Measurements from ENCODE around the gene ASTN2. TPM values are rescaled to one million over a fixed set of nuclear protein-coding genes. Genes with fewer than 3 reads are reported as not detected.

The ASTN2 gene
- polyA plus RNA-seq, 2 of the 4 experiments (the other 2 are of a cell fraction), result 5.8 to 11.6 TPM

- Histone ChIP-seq H3K4me2 (no peak overlapping the region), H3K4me1 (no peaks in the 10 kb centered on the region), H3K9me3 (peaks cover 19% of the 10 kb centered on the region), H3K27ac (no peak overlapping the region), H3K4me3 (no peak overlapping the region)
- DNase-seq (ENCODE audit: low read depth in 1 of 2, low spot score in 1 of 2) (no peak), ATAC-seq (no peak), FAIRE-seq (no peak)
- 94% methylated on average over 1 of the region's 1 CpG for WGBS (ENCODE audit: missing lambda C conversion rate)
- CTCF ChIA-PET, result no interaction called here
- TF ChIP-seq POLR2AphosphoS2 (conservative IDR thresholded peaks at IDR 0.05; ENCODE audit: low read length) (no peak), RARB (CRISPR knock-in tag; IDR thresholded peaks at IDR 0.05) (no peak), CHD4 (IDR thresholded peaks at IDR 0.05; ENCODE audit: borderline replicate concordance) (no peak), CHD2 (IDR thresholded peaks at IDR 0.05; ENCODE audit: low read length, partially characterized antibody) (no peak), RFX5 (IDR thresholded peaks at IDR 0.05) (no peak), JUNB (IDR thresholded peaks at IDR 0.05) (no peak), CBX2 (IDR thresholded peaks at IDR 0.05; ENCODE audit: borderline replicate concordance, low read depth) (no peak), HEYL (CRISPR knock-in tag; IDR thresholded peaks at IDR 0.05) (no peak), MAFK (IDR thresholded peaks at IDR 0.05; ENCODE audit: partially characterized antibody) (no peak), HDAC2 (IDR thresholded peaks at IDR 0.05) (no peak)
- POLR2A ChIA-PET, result no interaction called here
Measured at GRCh38 chr9:116585896-116586295, 829.0 kb downstream of the ASTN2 start.

- Histone ChIP-seq H3K4me3 (no peak overlapping the region), H3K9me3 (peaks cover 19% of the 10 kb centered on the region), H3K27ac (no peak overlapping the region), H3K4me2 (no peak overlapping the region), H3K4me1 (no peaks in the 10 kb centered on the region)
- no peak for FAIRE-seq
- ATAC-seq, result no peak
- no peak for DNase-seq (ENCODE audit: low read depth in 1 of 2, low spot score in 1 of 2)
- no peak for TF ChIP-seq ESRRA (IDR thresholded peaks at IDR 0.05; ENCODE audit: borderline replicate concordance, low read length)
- TF ChIP-seq MAFK (IDR thresholded peaks at IDR 0.05; ENCODE audit: partially characterized antibody), result no peak
- ChIA-PET CTCF (no interaction called here), POLR2A (no interaction called here)
Measured at GRCh38 chr9:116585204-116585603, 829.7 kb downstream of the ASTN2 start.

- no peak overlapping the region for H3K27ac ChIP-seq
- ChIA-PET POLR2A (no interaction called here), CTCF (interaction anchor here (1.3 kb wide), 1 partner anchor 9 kb away, joined by 11 read pairs; no protein-coding TSS in a partner anchor)
- DNase-seq (ENCODE audit: low read depth in 1 of 2, low spot score in 1 of 2) (no peak), ATAC-seq (no peak), FAIRE-seq (no peak)
- H3K9me3 ChIP-seq, result no peaks in the 10 kb centered on the region
- no peak overlapping the region for H3K4me3 ChIP-seq
- H3K4me1 ChIP-seq, result no peaks in the 10 kb centered on the region
- no peak for TF ChIP-seq NFE2L2 (conservative IDR thresholded peaks at IDR 0.05; ENCODE audit: low read length)
- H3K4me2 ChIP-seq, result no peak overlapping the region
- WGBS (ENCODE audit: missing lambda C conversion rate), result 92% methylated on average over 1 of the region's 1 CpG
Measured at GRCh38 chr9:116580853-116581252, 834.0 kb downstream of the ASTN2 start.

GRCh38 chr9:116576386-116576785, 838.5 kb downstream of the ASTN2 start:
- TF ChIP-seq BCL3 (IDR thresholded peaks at IDR 0.05) (no peak), KDM1A (IDR thresholded peaks at IDR 0.05; ENCODE audit: low read depth) (no peak), ESRRA (IDR thresholded peaks at IDR 0.05; ENCODE audit: borderline replicate concordance, low read length) (no peak), NR3C1 (IDR thresholded peaks at IDR 0.05) (no peak), PHF8 (IDR thresholded peaks at IDR 0.05; ENCODE audit: borderline replicate concordance, low read depth) (no peak), CEBPB (IDR thresholded peaks at IDR 0.05) (no peak), NPAS2 (CRISPR knock-in tag; IDR thresholded peaks at IDR 0.05; ENCODE audit: borderline replicate concordance) (no peak)
- POLR2A ChIA-PET, result no interaction called here
- WGBS (ENCODE audit: missing lambda C conversion rate), result 80% methylated on average over 4 of the region's 4 CpGs
- CTCF ChIA-PET, result interaction anchor here (0.6 to 2.1 kb wide), 8 partner anchors 11 to 1050 kb away, joined by 3 to 7 read pairs (median 4); no protein-coding TSS in a partner anchor
- DNase-seq (ENCODE audit: low read depth in 1 of 2, low spot score in 1 of 2) (no peak), FAIRE-seq (no peak), ATAC-seq (no peak)
- Histone ChIP-seq H3K9me3 (no peaks in the 10 kb centered on the region), H3K4me3 (no peak overlapping the region), H3K4me1 (peaks cover 41% of the 10 kb centered on the region), H3K27ac (peak overlapping the region in 1 of 2 experiments; percentile 52; a peak in 3 of 6 replicates), H3K4me2 (no peak overlapping the region)
